HG02840 (cell line): ENCODE data around the gene UBE2C.

Experiments
- ATAC-seq: cut with Tn5 transposase; IDR thresholded peaks from one replicate; pipeline ENCODE4 v1.9.1; 2021; ENCODE audit warnings: mild to moderate bottlenecking, moderate library complexity, moderate number of reproducible peaks; ENCODE audit not compliant: unreplicated experiment, low FRiP score

The UBE2C gene

GRCh38 chr20:45857114-45857881 is 44.9 kb downstream of the UBE2C start, which contains the start of the genes ACOT8 and ZSWIM3:
Gene ACOT8 (minus strand): TSS chr20:45857392. CDS start chr20:45857315, 77 bp downstream.
Gene ZSWIM3 (plus strand): TSS chr20:45857614. CDS start chr20:45857826, 212 bp downstream.
- ATAC-seq: peak; percentile 98

GRCh38 chr20:45857882-45858216 is 45.4 kb downstream of the UBE2C start:
- ATAC-seq: peak; percentile 6

- no peak for ATAC-seq
Observed at GRCh38 chr20:45859916-45860315, 47.5 kb downstream of the UBE2C start.

- ATAC-seq: no peak
Observed at GRCh38 chr20:45860560-45861220, 48.2 kb downstream of the UBE2C start.

GRCh38 chr20:45861221-45862075 is 49.0 kb downstream of the UBE2C start:
- no peak for ATAC-seq

- ATAC-seq: no peak
Observed at GRCh38 chr20:45863543-45864470, 51.4 kb downstream of the UBE2C start.

- ATAC-seq: no peak
Observed at GRCh38 chr20:45866454-45866853, 54.0 kb downstream of the UBE2C start.
